ENCODE data around the gene RAPGEF6.
"Not testable (repeated sequence)": the region's sequence is repeated elsewhere in the genome, so short reads cannot be mapped to it uniquely, and the experiment has no call there.

RAPGEF6 gene

DNA sequence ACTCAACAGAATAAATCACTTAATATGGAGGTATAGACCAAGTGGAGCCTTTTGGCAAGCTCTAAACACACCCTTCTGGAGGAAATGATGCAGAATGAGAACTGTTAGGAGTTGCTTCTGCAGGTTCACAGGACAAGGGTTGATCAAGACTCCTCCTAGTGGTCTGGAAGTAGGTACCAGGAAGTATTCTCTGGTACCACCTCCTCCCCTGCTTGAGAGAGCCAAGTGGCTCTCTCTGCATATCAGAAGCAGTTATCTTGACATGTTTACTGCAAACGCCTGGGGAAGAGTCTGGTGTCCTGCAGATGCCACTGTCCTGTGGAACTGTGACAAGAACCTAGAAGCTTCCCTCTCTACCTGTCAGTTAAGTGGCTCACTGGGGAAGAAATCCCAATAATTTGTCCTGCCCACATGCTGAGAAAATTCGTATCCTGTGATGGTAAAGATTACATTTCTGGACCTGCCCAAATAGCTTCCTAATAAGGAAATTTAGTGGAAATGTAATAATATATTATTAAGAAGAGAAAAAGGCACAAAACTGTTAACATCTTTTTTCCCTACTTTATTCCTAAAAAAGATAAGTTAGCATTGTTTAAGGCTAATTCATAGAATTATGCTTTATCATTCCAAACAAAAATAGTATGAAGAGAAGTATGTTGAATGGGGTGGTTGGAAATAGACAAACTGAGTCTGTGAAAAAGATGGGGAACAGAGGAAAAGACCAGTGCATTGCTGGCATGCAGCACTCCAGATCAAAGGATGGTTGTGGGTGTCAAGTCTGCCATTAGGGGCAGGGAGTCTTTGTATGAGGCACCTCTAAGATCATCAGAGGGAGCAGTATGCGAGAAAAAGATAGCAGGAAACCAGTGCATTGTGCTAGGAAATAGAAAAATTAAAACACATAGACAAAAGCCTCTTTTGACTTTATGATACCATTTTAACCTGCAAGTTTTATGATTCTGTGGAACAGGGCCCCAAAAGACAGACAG is 252.3 kb downstream of the RAPGEF6 start:
- TF ChIP-seq, protein P1, sequence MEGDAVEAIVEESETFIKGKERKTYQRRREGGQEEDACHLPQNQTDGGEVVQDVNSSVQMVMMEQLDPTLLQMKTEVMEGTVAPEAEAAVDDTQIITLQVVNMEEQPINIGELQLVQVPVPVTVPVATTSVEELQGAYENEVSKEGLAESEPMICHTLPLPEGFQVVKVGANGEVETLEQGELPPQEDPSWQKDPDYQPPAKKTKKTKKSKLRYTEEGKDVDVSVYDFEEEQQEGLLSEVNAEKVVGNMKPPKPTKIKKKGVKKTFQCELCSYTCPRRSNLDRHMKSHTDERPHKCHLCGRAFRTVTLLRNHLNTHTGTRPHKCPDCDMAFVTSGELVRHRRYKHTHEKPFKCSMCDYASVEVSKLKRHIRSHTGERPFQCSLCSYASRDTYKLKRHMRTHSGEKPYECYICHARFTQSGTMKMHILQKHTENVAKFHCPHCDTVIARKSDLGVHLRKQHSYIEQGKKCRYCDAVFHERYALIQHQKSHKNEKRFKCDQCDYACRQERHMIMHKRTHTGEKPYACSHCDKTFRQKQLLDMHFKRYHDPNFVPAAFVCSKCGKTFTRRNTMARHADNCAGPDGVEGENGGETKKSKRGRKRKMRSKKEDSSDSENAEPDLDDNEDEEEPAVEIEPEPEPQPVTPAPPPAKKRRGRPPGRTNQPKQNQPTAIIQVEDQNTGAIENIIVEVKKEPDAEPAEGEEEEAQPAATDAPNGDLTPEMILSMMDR (IDR thresholded peaks at IDR 0.05; ENCODE audit: extremely low read depth, insufficient read depth, missing control alignments), result peak; percentile 63
- peak; percentile 36 for DNase-seq (ENCODE audit: low spot score)
- in situ Hi-C loops (cut with MboI; ENCODE audit: low pct_unique_long_range_greater_than_20kb, low sequenced_read_pairs, unreplicated experiment), result loop anchor here (10.0 kb wide), 2 partner anchors 98 to 218 kb away; partner anchors contain the start of gene HINT1

DNA sequence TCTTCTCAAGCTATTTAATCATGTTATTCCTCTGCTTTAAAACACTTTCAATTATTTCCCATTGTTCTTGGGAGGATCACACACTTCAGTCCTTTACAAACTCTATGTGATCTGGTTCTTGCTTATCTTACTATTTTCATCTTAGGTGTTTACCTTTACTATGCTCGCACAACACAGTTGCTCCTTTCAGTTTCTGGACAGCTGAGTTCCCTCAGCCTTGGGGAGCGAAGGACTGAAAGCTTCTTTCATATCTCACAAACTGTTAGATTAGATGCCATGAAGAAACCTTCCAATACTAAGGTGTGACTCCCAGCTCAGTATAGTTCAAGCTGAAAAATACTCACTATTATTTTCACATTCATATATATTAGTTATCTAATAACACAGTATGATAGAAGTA is 253.3 kb downstream of the RAPGEF6 start:
- in situ Hi-C loops (cut with MboI; ENCODE audit: low pct_unique_long_range_greater_than_20kb, low sequenced_read_pairs, unreplicated experiment), result loop anchor here (10.0 kb wide), 2 partner anchors 97 to 217 kb away; partner anchors contain the start of gene HINT1
- TF ChIP-seq, protein P1 (IDR thresholded peaks at IDR 0.05; ENCODE audit: extremely low read depth, insufficient read depth, missing control alignments), result no peak
- no peak for DNase-seq (ENCODE audit: low spot score)

DNA sequence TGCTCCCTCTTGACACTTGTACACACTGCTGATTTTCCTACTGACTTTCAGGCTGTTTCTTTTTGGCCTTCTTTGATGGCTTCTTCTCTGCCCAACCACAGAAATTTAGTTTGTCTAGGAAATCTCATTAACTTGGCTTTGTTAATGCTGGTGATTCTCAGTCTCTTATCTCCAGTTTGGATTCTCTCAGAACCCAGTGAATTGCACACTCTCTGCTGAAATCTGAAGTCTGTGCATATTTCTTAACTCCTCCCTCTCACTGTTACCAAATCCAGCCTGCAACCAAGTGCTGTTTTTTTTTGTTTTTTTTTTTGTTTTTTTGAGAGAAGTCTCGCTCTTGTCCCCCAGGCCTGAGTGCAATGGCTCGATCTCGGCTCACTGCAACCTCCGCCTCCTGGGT is 254.0 kb downstream of the RAPGEF6 start:
- TF ChIP-seq, protein P1 (IDR thresholded peaks at IDR 0.05; ENCODE audit: extremely low read depth, insufficient read depth, missing control alignments), result no peak
- no peak for DNase-seq (ENCODE audit: low spot score)
- in situ Hi-C loops (cut with MboI; ENCODE audit: low pct_unique_long_range_greater_than_20kb, low sequenced_read_pairs, unreplicated experiment), result loop anchor here (10.0 kb wide), 2 partner anchors 96 to 216 kb away; partner anchors contain the start of gene HINT1

DNA sequence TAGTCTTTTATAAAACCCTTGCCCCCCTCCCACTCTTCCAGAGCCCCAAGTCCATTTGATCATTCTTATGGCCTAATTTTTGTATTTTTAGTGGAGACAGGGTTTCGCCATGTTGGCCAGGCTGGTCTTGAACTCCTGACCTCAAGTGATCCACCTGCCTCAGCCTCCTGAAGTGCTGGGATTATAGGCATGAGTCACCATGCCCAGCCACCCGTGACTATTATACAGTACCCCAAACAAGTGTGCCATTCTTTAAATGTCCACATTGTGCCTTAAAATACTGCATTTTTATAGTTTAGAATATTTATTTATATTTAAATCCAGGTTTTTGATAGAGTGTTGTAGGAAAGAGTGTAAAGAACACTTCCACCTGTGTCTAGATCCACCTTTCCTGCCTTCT is 254.8 kb downstream of the RAPGEF6 start:
- DNase-seq (ENCODE audit: low spot score), result not testable (repeated sequence)
- in situ Hi-C loops (cut with MboI; ENCODE audit: low pct_unique_long_range_greater_than_20kb, low sequenced_read_pairs, unreplicated experiment), result loop anchor here (10.0 kb wide), 2 partner anchors 95 to 215 kb away; partner anchors contain the start of gene HINT1

DNA sequence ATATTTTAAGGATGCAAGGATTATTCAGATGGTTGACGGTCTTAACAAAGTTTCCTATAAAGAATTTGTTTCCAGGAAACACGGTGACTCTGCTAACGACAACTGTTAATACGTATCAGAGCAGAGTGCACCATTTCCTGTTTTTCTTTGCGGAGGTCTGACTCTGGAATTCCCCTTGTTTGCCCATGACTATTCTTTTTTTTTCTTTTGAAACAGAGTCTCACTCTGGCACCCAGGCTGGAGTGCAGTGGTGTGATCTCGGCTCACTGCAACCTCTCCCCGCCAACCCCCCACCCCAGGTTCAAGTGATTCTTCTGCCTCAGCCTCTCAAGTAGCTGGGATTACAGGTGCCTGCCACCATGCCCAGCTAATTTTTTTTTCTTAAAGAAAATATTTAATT is 255.3 kb downstream of the RAPGEF6 start:
- DNase-seq (ENCODE audit: low spot score), result peak; percentile 23
- TF ChIP-seq, protein P1 (IDR thresholded peaks at IDR 0.05; ENCODE audit: extremely low read depth, insufficient read depth, missing control alignments), result no peak
- in situ Hi-C loops (cut with MboI; ENCODE audit: low pct_unique_long_range_greater_than_20kb, low sequenced_read_pairs, unreplicated experiment), result loop anchor here (10.0 kb wide), 2 partner anchors 95 to 215 kb away; partner anchors contain the start of gene HINT1

DNA sequence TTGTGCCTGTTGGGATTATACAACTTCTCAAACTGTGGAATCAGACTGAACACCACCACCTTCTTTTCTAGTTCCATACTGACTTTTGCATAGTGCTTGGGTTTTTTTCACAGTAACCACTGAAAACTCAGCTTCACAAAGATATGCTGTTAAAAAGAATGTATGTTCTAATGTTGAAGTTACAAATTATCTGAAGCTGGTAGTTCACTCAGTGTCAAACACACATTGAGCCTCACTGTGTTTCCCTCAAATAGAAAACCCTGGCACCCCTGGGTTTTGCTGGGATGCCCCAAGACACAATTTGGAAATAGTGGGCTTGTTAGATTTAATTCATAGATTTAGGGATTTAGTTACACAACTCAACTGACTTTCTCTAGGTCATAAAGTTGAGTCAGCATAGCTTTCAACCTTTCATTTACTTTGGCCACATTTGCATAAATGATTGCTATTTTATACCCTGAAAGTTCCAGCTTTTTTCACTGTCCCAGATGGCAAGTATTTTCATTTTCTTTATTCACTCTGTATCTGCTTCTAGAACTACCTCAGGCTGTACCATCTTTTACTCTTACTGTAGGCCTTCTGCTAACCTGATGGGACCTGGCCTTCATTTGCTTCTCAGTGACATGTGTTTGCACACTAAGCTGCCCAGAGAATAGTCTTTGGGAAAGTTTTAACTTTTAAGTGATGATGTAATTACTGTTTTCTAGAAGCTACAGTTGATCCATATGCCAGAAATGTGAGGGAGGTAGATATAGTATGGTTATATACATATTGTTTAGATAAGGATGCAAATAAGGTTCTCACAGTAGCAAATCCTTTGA is 256.1 kb downstream of the RAPGEF6 start:
- in situ Hi-C loops (cut with MboI; ENCODE audit: low pct_unique_long_range_greater_than_20kb, low sequenced_read_pairs, unreplicated experiment), result no loop called here
- TF ChIP-seq, protein P1 (IDR thresholded peaks at IDR 0.05; ENCODE audit: extremely low read depth, insufficient read depth, missing control alignments), result no peak
- no peak for DNase-seq (ENCODE audit: low spot score)

All from GM13977 (cell line).